ENCODE results near the gene MGAT5B.

The MGAT5B gene

GRCh38 chr17:76987486-76988093 lies 119.4 kb downstream of the MGAT5B start:
- no peak for DNase-seq

- no peak for DNase-seq
Measured at GRCh38 chr17:76988796-76989195, 120.6 kb downstream of the MGAT5B start.

- DNase-seq = no peak
Measured at GRCh38 chr17:76989519-76989918, 121.3 kb downstream of the MGAT5B start.

GRCh38 chr17:76992891-76993290 lies 124.7 kb downstream of the MGAT5B start:
- no peak for DNase-seq

- DNase-seq = no peak
Measured at GRCh38 chr17:76993651-76994050, 125.4 kb downstream of the MGAT5B start.

- no peak for DNase-seq
Measured at GRCh38 chr17:76994237-76994637, 126.0 kb downstream of the MGAT5B start.

- DNase-seq = no peak
Measured at GRCh38 chr17:76995387-76996105, 127.3 kb downstream of the MGAT5B start.

- no peak for DNase-seq
Measured at GRCh38 chr17:76996741-76997694, 128.8 kb downstream of the MGAT5B start.

- DNase-seq = no peak
Measured at GRCh38 chr17:76997981-76998531, 129.9 kb downstream of the MGAT5B start.

- DNase-seq = no peak
Measured at GRCh38 chr17:76998839-76999238, 130.6 kb downstream of the MGAT5B start.
